ENCODE data around the gene UBL7. TPM values are rescaled to one million over a fixed set of nuclear protein-coding genes. Genes with fewer than 3 reads are reported as not detected.
A peak's percentile ranks its signal among the peaks of the same experiment; 100 is the strongest.

Gene UBL7
- total and polyA plus RNA-seq, 10 of the 15 experiments (the other 5 are each of a cell fraction or from before 2014, with no cell fraction given), result 25.9 to 145 (median 90.1) TPM

DNA sequence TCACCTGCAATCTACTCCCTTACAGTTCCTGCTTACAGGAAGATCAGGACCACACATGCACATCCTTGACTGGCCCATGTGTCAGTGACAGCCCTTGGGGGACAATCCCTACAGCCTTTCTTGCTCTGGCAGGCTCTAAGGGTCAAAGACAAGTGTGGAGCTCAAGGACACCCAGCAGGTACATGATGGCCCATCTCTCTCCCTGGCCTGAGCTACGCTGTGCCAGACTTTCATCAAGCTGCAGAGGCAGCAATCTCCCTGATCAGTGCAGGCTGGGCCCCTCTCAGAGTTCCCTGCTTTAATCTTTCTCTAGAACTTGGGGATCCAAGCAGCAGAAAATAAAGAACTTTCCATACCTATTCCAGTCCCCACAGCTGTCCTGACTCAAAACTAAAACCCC is 29.8 kb downstream of the UBL7 start:
- Histone ChIP-seq H3K27me3 (replicated peaks in 1 of 2; ENCODE audit: control insufficient read depth in 2 of 2, insufficient read depth in 2 of 2, low read length in 1 of 2) (no peaks in the 10 kb centered on the region), H3K4me3 (peak overlapping the region; percentile 98), H3K4me1 (ENCODE audit: control insufficient read depth, insufficient read depth, low read length) (peaks cover 48% of the 10 kb centered on the region), H3K9ac (ENCODE audit: control insufficient read depth, insufficient read depth, low read length) (peak overlapping the region; percentile 76), H3K4me2 (ENCODE audit: control insufficient read depth, insufficient read depth) (peak overlapping the region; percentile 97), H3K27ac (ENCODE audit: control insufficient read depth, insufficient read depth) (peak overlapping the region; percentile 84), H3K36me3 (ENCODE audit: control insufficient read depth in 2 of 2, insufficient read depth in 2 of 2, low read length in 1 of 2) (peaks cover 11 to 16% of the 10 kb centered on the region in 2 experiments; a peak in 3 of 4 replicates), H4K20me1 (ENCODE audit: control insufficient read depth, insufficient read depth) (peaks cover 19% of the 10 kb centered on the region), H3K79me2 (ENCODE audit: control insufficient read depth, insufficient read depth, low read length) (peaks cover 86% of the 10 kb centered on the region), H3K9me3 (replicated peaks; ENCODE audit: control insufficient read depth, insufficient read depth, low read length) (no peaks in the 10 kb centered on the region), H2AFZ (ENCODE audit: control insufficient read depth, low read depth, low read length) (no peak overlapping the region)
- TF ChIP-seq, protein P1, sequence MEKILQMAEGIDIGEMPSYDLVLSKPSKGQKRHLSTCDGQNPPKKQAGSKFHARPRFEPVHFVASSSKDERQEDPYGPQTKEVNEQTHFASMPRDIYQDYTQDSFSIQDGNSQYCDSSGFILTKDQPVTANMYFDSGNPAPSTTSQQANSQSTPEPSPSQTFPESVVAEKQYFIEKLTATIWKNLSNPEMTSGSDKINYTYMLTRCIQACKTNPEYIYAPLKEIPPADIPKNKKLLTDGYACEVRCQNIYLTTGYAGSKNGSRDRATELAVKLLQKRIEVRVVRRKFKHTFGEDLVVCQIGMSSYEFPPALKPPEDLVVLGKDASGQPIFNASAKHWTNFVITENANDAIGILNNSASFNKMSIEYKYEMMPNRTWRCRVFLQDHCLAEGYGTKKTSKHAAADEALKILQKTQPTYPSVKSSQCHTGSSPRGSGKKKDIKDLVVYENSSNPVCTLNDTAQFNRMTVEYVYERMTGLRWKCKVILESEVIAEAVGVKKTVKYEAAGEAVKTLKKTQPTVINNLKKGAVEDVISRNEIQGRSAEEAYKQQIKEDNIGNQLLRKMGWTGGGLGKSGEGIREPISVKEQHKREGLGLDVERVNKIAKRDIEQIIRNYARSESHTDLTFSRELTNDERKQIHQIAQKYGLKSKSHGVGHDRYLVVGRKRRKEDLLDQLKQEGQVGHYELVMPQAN (conservative IDR thresholded peaks at IDR 0.05), result peak; percentile 42; the same call in 1 of the 2 replicates
- TF ChIP-seq NBN (IDR thresholded peaks at IDR 0.05) (0 out of 2 replicates have a peak, but pooled peaks have one; percentile 2), DPF2 (IDR thresholded peaks at IDR 0.05) (no peak)
- in situ Hi-C loops (cut with MboI) (no loop called here), intact Hi-C loops (cut with micrococcal nuclease; ENCODE audit: unreplicated experiment) (loop anchor here (2.0 to 5.0 kb wide), 3 partner anchors 34 to 186 kb away; partner anchors contain the start of genes ARID3B and CLK3)
- RAD21 ChIA-PET (ENCODE audit: unreplicated experiment), result interaction anchor here (0.7 to 24.4 kb wide), 10 partner anchors 7 to 184 kb away, joined by 3 to 496 read pairs (median 4); partner anchors contain the start of genes CLK3 and UBL7
- POLR2A ChIA-PET, result interaction anchor here (0.6 to 16.6 kb wide), 14 partner anchors 9 to 116 kb away, joined by 3 to 325 read pairs (median 6); partner anchors contain the start of gene UBL7
- WGBS (ENCODE audit: insufficient coverage, insufficient replicate concordance, low lambda C conversion rate, missing lambda C conversion rate), result 0% methylated on average over 1 of the region's 1 CpG
- no peak for DNase-seq (ENCODE audit: low read depth, low spot score)
- SMC1A ChIA-PET (ENCODE audit: uncharacterized antibody, unreplicated experiment), result interaction anchor here (1.0 to 25.4 kb wide), 10 partner anchors 9 to 50 kb away, joined by 3 to 544 read pairs (median 4); no protein-coding TSS in a partner anchor
- ATAC-seq, result no peak
- no peak for FAIRE-seq
- CTCF ChIA-PET, result interaction anchor here (0.7 to 22.3 kb wide), 5 partner anchors 8 to 54 kb away, joined by 3 to 655 read pairs (median 48); partner anchors contain the start of genes CYP11A1 and UBL7
- TSS peak; percentile 61 for BruUV-seq (replicated peaks)

Data from GM12878 (cell line).